Measurements from ENCODE around the gene AXL.

DNA sequence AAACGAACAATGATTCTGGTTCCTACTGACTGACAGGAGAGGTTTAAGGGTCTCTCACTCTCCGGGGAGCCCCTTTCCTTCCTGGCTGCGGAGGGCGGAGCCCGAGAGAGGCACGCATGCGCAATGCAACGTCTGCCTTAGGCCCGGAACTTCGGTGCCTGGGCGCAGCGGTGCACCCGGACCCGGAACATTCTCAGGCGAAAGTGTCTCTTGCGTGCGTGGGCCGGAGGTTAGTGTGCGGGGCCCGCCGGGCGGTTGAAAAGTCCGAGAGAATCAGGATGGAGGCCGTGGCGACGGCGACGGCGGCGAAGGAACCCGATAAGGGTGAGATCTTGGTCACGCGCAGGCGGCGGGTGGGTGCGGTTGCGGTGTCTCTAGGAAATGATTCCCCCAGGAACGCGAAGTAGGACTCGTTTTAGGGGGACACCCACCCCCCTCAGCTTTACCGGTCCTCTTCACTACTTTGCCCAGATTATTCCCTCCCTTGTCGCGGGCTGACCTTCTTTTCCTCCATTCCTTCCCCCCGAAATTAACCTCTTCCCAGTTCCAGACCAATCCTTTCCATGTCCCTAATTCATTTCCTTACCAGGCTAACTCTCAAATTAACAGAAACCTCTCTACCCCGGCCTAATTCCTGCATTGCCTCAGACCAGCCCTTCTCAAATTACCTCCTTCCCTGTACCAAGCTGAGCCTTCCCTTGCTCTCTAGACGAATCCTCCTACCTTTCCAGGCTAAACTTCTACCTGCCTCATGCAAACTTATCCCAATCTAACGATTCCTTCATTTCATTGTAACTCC lies 91.2 kb downstream of the AXL start, which contains the start of gene CCDC97:
- TF ChIP-seq CTCF (IDR thresholded peaks at IDR 0.05) (no peak), POLR2A (IDR thresholded peaks at IDR 0.05) (peak; percentile 65 to 74)

Measured in Peyer's patch (tissue), 4 donors.